ENCODE results near the gene RNF115. TPM values are rescaled to one million over a fixed set of nuclear protein-coding genes. Genes with fewer than 3 reads are reported as not detected.

Gene RNF115
- total RNA-seq = 19.8 and 21.7 TPM in 2 replicates
- 14.1 TPM for total RNA-seq (2013)
- 4.6 and 6.2 TPM in 2 replicates for polyA plus RNA-seq
- polyA minus RNA-seq = 5.4 and 7.2 TPM in 2 replicates

DNA sequence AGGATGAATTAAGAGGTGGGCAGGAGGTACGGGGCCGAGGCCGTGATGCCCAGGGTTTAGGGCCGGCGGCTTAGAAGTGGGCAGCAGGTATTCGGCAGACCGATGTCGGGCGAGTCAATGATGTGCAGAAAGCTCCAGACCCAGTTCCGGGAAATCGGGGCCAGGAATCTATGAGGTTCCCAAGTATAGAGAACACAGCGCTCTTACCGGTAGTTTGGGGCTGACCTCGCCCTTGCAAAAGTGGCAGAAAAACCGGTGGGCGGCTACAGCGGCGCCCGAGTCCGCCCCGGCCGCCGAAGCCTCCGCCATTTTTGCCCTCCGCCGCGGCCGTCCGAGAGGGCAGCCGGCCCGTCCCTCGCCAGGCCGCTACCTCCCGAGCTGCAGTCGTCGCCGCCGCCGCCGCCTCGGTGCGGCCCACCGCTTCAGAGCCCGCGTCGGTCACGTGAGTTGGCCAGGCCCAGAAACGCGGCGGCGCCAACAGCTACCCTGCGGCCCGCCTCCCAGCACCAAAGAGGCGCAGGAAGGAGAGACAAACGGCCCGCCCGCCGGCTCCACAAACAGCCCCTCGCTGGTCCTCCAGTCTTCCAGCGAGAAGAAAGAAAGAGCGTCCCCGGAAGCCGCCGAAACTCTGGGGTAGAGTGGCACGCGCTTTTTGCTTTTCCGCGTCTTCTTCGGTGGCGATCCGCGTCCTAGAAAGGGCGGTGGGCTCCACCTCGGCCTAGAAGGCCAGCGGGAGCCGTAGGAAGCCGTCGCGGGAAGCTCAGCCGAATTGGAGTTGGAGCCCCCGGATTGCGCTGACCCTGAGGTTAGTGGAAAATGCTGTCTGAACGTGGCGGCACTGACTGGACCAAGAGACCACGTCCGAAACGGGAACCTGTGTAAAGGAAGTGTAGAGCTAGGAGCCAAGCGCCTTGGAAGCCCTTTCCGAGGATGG is at the start of gene RNF115, which contains the start of gene POLR3C:
RNF115 (minus strand) TSS at position 531 of the 934 bp plus-strand sequence; CDS start at position 309, 222 bp downstream.
POLR3C (plus strand) TSS at position 636 of the 934 bp plus-strand sequence. CDS start 1,577 bp downstream, outside the sequence.
- intact Hi-C loops (cut with micrococcal nuclease) = loop anchor here (1.0 to 2.0 kb wide), 3 partner anchors 21 to 95 kb away; partner anchors contain the start of genes NUDT17 and PEX11B
- ATAC-seq (ENCODE audit: low read depth) (peak; percentile 95), DNase-seq (peak; percentile 91)
- Mint-ChIP-seq H3K4me1 (peaks cover 28% of the 10 kb centered on the region), H3K4me3 (peak within 1 kb of the TSS; percentile 98), H3K27me3 (no peaks in the 10 kb centered on the region), H3K27ac (peak within 1 kb of the TSS; percentile 97), H3K9me3 (ENCODE audit: insufficient read depth) (no peaks in the 10 kb centered on the region)
- TF ChIP-seq, protein P1, sequence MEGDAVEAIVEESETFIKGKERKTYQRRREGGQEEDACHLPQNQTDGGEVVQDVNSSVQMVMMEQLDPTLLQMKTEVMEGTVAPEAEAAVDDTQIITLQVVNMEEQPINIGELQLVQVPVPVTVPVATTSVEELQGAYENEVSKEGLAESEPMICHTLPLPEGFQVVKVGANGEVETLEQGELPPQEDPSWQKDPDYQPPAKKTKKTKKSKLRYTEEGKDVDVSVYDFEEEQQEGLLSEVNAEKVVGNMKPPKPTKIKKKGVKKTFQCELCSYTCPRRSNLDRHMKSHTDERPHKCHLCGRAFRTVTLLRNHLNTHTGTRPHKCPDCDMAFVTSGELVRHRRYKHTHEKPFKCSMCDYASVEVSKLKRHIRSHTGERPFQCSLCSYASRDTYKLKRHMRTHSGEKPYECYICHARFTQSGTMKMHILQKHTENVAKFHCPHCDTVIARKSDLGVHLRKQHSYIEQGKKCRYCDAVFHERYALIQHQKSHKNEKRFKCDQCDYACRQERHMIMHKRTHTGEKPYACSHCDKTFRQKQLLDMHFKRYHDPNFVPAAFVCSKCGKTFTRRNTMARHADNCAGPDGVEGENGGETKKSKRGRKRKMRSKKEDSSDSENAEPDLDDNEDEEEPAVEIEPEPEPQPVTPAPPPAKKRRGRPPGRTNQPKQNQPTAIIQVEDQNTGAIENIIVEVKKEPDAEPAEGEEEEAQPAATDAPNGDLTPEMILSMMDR (IDR thresholded peaks at IDR 0.05) = no peak
- no peak for TF ChIP-seq EZH2 (IDR thresholded peaks at IDR 0.05; ENCODE audit: borderline replicate concordance, insufficient read depth, low read depth, low read length, poor library complexity, severe bottlenecking)
- peak within 1 kb of the TSS; percentile 82 for H3K4me2 ChIP-seq (replicated peaks; ENCODE audit: low read depth, low read length, poor library complexity, severe bottlenecking)
- POLR2A ChIA-PET = interaction anchor here (0.5 to 1.8 kb wide), 5 partner anchors 22 to 182 kb away, joined by 3 to 11 read pairs (median 3); partner anchors contain the start of genes NUDT17, PEX11B, PIAS3 and RBM8A
- under 1% methylated on average over 82 of the region's 89 CpGs for WGBS (ENCODE audit: insufficient coverage)
- peaks cover 12 to 13% of the 10 kb centered on the region in 2 donors for H3K4me1 ChIP-seq (ENCODE audit: control insufficient read depth in 2 of 2, insufficient read depth in 2 of 2, low read length in 2 of 2)
- peak within 1 kb of the TSS; percentile 66 to 97 (median 82) for H3K4me3 ChIP-seq (ENCODE audit: control extremely low read depth in 1 of 5, extremely low read depth in 1 of 5, insufficient read depth in 1 of 5, low read depth in 2 of 5, low read length in 4 of 5)
- peak within 1 kb of the TSS; percentile 61 to 89 for H3K27ac ChIP-seq (ENCODE audit: low read length in 2 of 2)
- peaks cover 35% of the 10 kb centered on the region for H3K79me2 ChIP-seq (ENCODE audit: control insufficient read depth, insufficient read depth, low read length)
- CTCF ChIA-PET = interaction anchor here (0.9 to 1.5 kb wide), 3 partner anchors 21 to 87 kb away, joined by 3 to 15 read pairs (median 10); partner anchors contain the start of genes NUDT17 and PIAS3
- H3K9me3 ChIP-seq (ENCODE audit: control extremely low read depth in 1 of 3, control insufficient read depth in 2 of 3, insufficient read depth in 1 of 3, low read length in 2 of 3) = no peaks in the 10 kb centered on the region
- peaks cover 11 to 28% of the 10 kb centered on the region in 2 experiments for H3K36me3 ChIP-seq (replicated peaks in 1 of 2; ENCODE audit: control extremely low read depth in 1 of 2, control insufficient read depth in 1 of 2, extremely low read depth in 1 of 2, insufficient read depth in 2 of 2, low read length in 1 of 2)
- peaks cover 4% of the 10 kb centered on the region for H4K20me1 ChIP-seq (ENCODE audit: control insufficient read depth, insufficient read depth, low read length, poor library complexity, severe bottlenecking)
- peak within 1 kb of the TSS; percentile 81 for H3K9ac ChIP-seq (ENCODE audit: low read length)
- H2AFZ ChIP-seq (ENCODE audit: insufficient read depth, low read depth, low read length, poor library complexity, severe bottlenecking) = peak within 1 kb of the TSS; percentile 96
- no peaks in the 10 kb centered on the region for H3K27me3 ChIP-seq (replicated peaks in 1 of 4; ENCODE audit: control extremely low read depth in 1 of 4, control insufficient read depth in 3 of 4, insufficient read depth in 4 of 4, low read length in 3 of 4)
